MM.1S (cell line): ENCODE results near the gene GPR153.

Experiments
- DNase-seq: peaks from one replicate; pipeline ENCODE4 v3.0.0-alpha.2; 2015
- H2AFZ ChIP-seq: fragments of 300-600 bp; sonication (generic); 2 replicates; pipeline ENCODE4 v1.6.0; 2016; ENCODE audit warnings: antibody characterized with exemption, low read length
- H3F3A ChIP-seq: fragments of 300-600 bp; sonication (generic); 2 replicates; pipeline ENCODE4 v1.6.1; 2016; ENCODE audit warnings: mild to moderate bottlenecking, antibody characterized with exemption, low read length, moderate library complexity, mixed read lengths; ENCODE audit not compliant: insufficient read depth
- H3K27ac ChIP-seq: fragments of 300-600 bp; sonication (generic); 2 replicates; pipeline ENCODE4 v1.5.1; 2016; ENCODE audit warnings: mild to moderate bottlenecking, low read length
- H3K27me3 ChIP-seq: fragments of 300-600 bp; sonication (generic); replicated peaks from 2 replicates; pipeline ENCODE4 v1.6.0; 2016; ENCODE audit warnings: low read length; ENCODE audit not compliant: insufficient read depth
- H3K36me3 ChIP-seq: fragments of 300-600 bp; sonication (generic); replicated peaks from 2 replicates; pipeline ENCODE4 v1.6.1; 2016; ENCODE audit warnings: mild to moderate bottlenecking, low read length, mixed read lengths; ENCODE audit not compliant: insufficient read depth
- H3K4me1 ChIP-seq: fragments of 300-600 bp; sonication (generic); 2 replicates; pipeline ENCODE4 v1.6.1; 2016; ENCODE audit warnings: low read length, mixed read lengths
- H3K4me2 ChIP-seq: fragments of 300-600 bp; sonication (generic); 2 replicates; pipeline ENCODE4 v1.6.0; 2016; ENCODE audit warnings: low read depth, low read length
- H3K4me3 ChIP-seq: fragments of 300-600 bp; sonication (generic); 2 replicates; pipeline ENCODE4 v1.5.1; 2016; ENCODE audit warnings: low read length, mixed read lengths
- H3K79me2 ChIP-seq: fragments of 300-600 bp; sonication (generic); 2 replicates; pipeline ENCODE4 v1.6.1; 2016; ENCODE audit warnings: mixed run types, low read length, mixed read lengths
- H3K9ac ChIP-seq: fragments of 300-600 bp; sonication (generic); 2 replicates; pipeline ENCODE4 v1.6.1; 2016; ENCODE audit warnings: low read length, mixed read lengths
- H3K9me2 ChIP-seq: fragments of 300-600 bp; sonication (generic); replicated peaks from 2 replicates; pipeline ENCODE4 v1.6.1; 2016; ENCODE audit warnings: mild to moderate bottlenecking, low read length, mixed read lengths; ENCODE audit not compliant: insufficient read depth
- H3K9me3 ChIP-seq: fragments of 300-600 bp; sonication (generic); replicated peaks from 2 replicates; pipeline ENCODE4 v1.6.1; 2016; ENCODE audit warnings: mild to moderate bottlenecking, low read length, mixed read lengths; ENCODE audit not compliant: insufficient read depth
- H4K20me1 ChIP-seq: fragments of 300-600 bp; sonication (generic); 2 replicates; pipeline ENCODE4 v1.6.1; 2016; ENCODE audit warnings: mild to moderate bottlenecking, low read length, moderate library complexity, mixed read lengths; ENCODE audit not compliant: insufficient read depth
- EZH2 ChIP-seq: fragments of 300-600 bp; sonication (generic); optimal IDR thresholded peaks from 2 replicates; pipeline ENCODE3; 2017; ENCODE audit warnings: low read depth, mild to moderate bottlenecking, antibody characterized with exemption, low read length, mixed read lengths
- EZH2phosphoT487 ChIP-seq: fragments of 300-600 bp; sonication (generic); IDR thresholded peaks from 2 replicates; pipeline ENCODE4 v1.6.1; 2018; ENCODE audit warnings: antibody characterized with exemption, low read length
- TF ChIP-seq, protein P1 (sequence below): fragments of 300-600 bp; sonication (generic); IDR thresholded peaks from 2 replicates; pipeline ENCODE4 v1.5.1; 2016; ENCODE audit warnings: antibody characterized with exemption, low read length, mixed read lengths

GPR153 gene

DNA sequence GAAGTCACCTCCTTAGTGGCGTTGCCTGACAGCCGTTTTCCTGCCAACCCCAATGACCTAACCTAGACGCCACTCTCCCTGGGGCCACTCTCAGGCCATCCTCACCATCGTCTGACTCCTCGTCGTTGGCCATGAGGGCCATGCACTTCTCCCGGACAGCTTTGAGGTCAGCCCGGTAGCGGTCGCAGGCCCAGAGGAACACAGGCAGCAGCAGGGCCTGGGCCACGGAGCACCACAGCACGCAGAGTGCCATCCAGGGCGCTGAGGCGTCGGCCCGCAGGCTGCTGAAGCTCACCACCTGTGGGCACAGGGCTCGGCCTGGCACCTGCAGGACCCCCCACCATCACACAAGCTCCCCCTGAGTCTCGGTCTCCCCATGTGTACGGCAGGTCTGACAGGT, 9.7 kb downstream of the GPR153 start:
- H3K27ac ChIP-seq: no peak overlapping the region
- no peaks in the 10 kb centered on the region for H3K9me2 ChIP-seq
- no peaks in the 10 kb centered on the region for H3K9me3 ChIP-seq
- H3K27me3 ChIP-seq: peaks cover 85% of the 10 kb centered on the region
- H3K4me1 ChIP-seq: no peaks in the 10 kb centered on the region
- no peak overlapping the region for H3K9ac ChIP-seq
- H4K20me1 ChIP-seq: no peaks in the 10 kb centered on the region
- no peaks in the 10 kb centered on the region for H3F3A ChIP-seq
- H3K4me3 ChIP-seq: no peak overlapping the region
- H2AFZ ChIP-seq: no peak overlapping the region
- H3K79me2 ChIP-seq: no peaks in the 10 kb centered on the region
- TF ChIP-seq EZH2 (no peak), EZH2phosphoT487 (no peak)
- TF ChIP-seq, protein P1, sequence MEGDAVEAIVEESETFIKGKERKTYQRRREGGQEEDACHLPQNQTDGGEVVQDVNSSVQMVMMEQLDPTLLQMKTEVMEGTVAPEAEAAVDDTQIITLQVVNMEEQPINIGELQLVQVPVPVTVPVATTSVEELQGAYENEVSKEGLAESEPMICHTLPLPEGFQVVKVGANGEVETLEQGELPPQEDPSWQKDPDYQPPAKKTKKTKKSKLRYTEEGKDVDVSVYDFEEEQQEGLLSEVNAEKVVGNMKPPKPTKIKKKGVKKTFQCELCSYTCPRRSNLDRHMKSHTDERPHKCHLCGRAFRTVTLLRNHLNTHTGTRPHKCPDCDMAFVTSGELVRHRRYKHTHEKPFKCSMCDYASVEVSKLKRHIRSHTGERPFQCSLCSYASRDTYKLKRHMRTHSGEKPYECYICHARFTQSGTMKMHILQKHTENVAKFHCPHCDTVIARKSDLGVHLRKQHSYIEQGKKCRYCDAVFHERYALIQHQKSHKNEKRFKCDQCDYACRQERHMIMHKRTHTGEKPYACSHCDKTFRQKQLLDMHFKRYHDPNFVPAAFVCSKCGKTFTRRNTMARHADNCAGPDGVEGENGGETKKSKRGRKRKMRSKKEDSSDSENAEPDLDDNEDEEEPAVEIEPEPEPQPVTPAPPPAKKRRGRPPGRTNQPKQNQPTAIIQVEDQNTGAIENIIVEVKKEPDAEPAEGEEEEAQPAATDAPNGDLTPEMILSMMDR: no peak
- no peak overlapping the region for H3K4me2 ChIP-seq
- DNase-seq: no peak
- no peaks in the 10 kb centered on the region for H3K36me3 ChIP-seq

DNA sequence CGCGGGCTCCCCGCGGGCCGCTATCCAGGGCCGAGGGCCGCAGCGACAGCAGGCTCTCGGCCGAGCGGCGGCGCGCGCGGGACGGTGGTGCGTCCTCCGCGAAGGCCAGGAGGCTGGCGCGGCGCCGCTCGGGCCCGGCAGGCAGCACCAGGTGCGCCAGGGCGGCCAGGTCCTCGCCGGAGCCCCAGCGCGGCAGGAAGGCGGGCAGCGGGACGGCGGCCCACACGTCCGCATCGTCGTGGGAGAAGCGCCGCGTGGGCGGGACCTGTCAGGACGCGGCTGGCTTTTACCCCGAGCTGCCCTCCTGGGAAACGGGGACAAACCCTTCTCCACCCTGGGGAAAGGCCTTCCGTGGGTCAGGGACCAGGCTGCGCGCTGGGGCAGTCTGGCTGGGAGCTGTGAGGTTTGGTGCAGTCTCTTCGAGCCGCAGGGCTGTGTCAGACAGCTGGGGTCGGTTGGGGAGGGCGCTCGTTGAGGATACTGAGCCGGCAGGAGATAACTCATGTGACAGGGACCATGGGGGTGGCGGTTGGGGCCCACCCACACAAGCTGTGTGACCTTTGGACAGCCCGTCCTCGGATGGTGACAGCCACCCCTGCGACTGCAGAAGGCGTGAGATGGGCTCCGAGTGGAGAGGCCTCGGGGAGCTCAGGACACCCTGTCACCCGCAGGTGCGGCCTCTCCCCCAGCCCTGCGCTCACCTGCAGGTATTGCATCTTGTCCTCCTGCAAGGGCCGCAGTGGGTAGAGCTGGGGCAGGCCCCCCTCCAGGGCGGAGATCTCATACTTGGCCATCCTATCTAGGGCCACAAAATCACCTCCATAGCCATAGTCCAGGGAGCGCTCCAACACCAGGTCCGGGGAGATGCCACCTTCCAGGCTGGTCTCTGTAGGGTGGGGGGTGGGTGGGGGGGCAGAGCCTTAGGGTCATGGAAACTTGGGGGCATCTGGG, 10.9 kb downstream of the GPR153 start:
- Histone ChIP-seq H3K79me2 (no peaks in the 10 kb centered on the region), H3K9me3 (no peaks in the 10 kb centered on the region), H3K9ac (no peak overlapping the region), H3K27ac (no peak overlapping the region), H3K36me3 (no peaks in the 10 kb centered on the region), H3K4me1 (no peaks in the 10 kb centered on the region; the same call in 1 of the 2 replicates), H4K20me1 (no peaks in the 10 kb centered on the region), H2AFZ (no peak overlapping the region), H3K27me3 (peaks cover 87% of the 10 kb centered on the region), H3K4me3 (no peak overlapping the region), H3K9me2 (no peaks in the 10 kb centered on the region), H3K4me2 (no peak overlapping the region), H3F3A (no peaks in the 10 kb centered on the region)
- no peak for TF ChIP-seq EZH2
- TF ChIP-seq EZH2phosphoT487: no peak
- TF ChIP-seq, protein P1: no peak
- no peak for DNase-seq

DNA sequence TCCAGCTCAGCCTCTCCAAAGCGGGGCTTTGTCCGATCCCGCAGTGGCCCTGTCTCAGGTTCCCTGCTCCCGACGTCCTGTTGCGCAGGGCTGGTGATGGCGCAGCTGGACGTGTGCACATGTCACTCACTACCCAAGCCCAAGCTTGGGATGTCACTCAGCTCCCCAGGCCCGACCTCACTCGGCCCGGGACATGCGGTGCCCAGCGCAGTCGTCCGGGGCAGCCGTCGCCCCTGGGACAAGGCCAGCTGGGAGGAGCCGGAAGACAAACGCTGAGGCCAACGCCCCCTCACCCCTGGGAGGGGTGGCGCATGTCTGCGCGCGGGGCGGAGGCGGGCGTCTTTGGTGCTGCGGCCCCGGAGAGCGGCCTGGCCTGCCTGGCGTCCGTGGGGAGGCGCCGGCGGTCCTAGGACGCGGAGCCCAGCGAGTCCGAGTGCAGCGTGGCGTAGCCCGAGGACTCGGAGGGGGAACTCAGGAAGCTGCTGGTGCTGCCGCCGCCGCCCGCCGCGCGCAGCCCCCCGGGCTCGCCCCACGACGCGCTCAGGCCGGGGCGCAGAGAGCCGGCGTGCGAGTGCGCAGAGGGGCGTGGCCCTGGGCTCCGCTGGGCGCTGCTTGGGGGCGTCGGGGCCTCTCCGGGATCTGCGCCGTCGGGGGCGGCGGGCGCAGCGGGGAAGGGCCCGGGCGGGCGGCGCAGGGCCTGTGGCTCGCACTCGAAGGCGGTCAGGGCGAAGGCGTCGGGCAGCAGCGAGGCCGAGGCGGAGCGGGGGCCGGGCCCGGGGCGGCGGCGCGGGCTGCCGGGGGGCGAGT, 11.8 kb downstream of the GPR153 start:
- no peak overlapping the region for H3K4me3 ChIP-seq
- no peaks in the 10 kb centered on the region for H4K20me1 ChIP-seq
- no peaks in the 10 kb centered on the region; the same call in 1 of the 2 replicates for H3K4me1 ChIP-seq
- no peak for DNase-seq
- no peak overlapping the region for H3K4me2 ChIP-seq
- H3K9me2 ChIP-seq: no peaks in the 10 kb centered on the region
- H3K79me2 ChIP-seq: no peaks in the 10 kb centered on the region
- peaks cover 83% of the 10 kb centered on the region for H3K27me3 ChIP-seq
- H3K9ac ChIP-seq: no peak overlapping the region
- H3K27ac ChIP-seq: no peak overlapping the region
- no peaks in the 10 kb centered on the region for H3K36me3 ChIP-seq
- H3K9me3 ChIP-seq: no peaks in the 10 kb centered on the region
- H2AFZ ChIP-seq: no peak overlapping the region
- TF ChIP-seq EZH2phosphoT487 (no peak), EZH2 (no peak)
- TF ChIP-seq, protein P1: no peak
- no peaks in the 10 kb centered on the region for H3F3A ChIP-seq
